ENCODE measurements around the gene FRS2. TPM values are rescaled to one million over a fixed set of nuclear protein-coding genes. Genes with fewer than 3 reads are reported as not detected.

FRS2 gene
- total and polyA plus RNA-seq, 9 of the 15 experiments (the other 6 are each of a cell fraction or from before 2014, with no cell fraction given): 1.0 to 9.1 (median 6.0) TPM

DNA sequence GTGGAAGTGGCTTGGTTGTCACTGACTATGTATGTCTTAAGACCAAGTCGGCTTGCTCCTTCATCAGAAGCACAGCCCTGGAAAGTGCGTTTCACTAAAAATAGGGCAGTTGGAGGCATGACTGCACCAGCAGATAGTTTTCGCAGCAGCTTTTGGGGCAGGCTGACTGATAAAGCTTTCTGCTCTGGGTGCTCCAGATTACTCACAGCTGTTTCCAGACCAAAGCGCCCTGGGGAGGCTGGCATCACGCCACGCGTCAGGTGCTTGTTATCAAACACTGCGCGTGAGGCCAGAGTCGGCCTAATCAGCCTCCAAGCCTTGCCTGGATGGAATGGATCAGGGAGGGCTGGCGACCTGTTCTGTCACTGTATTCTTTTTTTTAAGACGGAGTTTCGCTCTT is 153.8 kb downstream of the FRS2 start (continued):
- TF ChIP-seq FOXA1 (IDR thresholded peaks at IDR 0.05; ENCODE audit: borderline replicate concordance) (no peak), ELK3 (CRISPR knock-in tag; IDR thresholded peaks at IDR 0.05) (no peak), KLF10 (CRISPR knock-in tag; IDR thresholded peaks at IDR 0.05) (no peak), JUN (IDR thresholded peaks at IDR 0.05; ENCODE audit: borderline replicate concordance, low read depth, low read length) (no peak; the same call in 1 of the 2 replicates), JUN (CRISPR knock-in tag; IDR thresholded peaks at IDR 0.05; ENCODE audit: borderline replicate concordance) (no peak), ZBTB7A (IDR thresholded peaks at IDR 0.05; ENCODE audit: borderline replicate concordance, control insufficient read depth, low read depth, low read length) (no peak), MIER1 (IDR thresholded peaks at IDR 0.05; ENCODE audit: low read depth) (peak; percentile 68; the same call in 1 of the 2 replicates), GATAD2A (IDR thresholded peaks at IDR 0.05) (peak; percentile 77), FOSL1 (tag; conservative IDR thresholded peaks at IDR 0.05) (peak; percentile 86), CTCF (IDR thresholded peaks at IDR 0.05 in 2 of 3, conservative IDR thresholded peaks at IDR 0.05 in 1 of 3; ENCODE audit: insufficient read depth in 2 of 3, low read depth in 1 of 3, low read length in 3 of 3) (no peak), NR0B1 (IDR thresholded peaks at IDR 0.05; ENCODE audit: partially characterized antibody) (no peak), U2AF1 (optimal IDR thresholded peaks at IDR 0.05; ENCODE audit: low read depth, low read length) (no peak), NFE2 (IDR thresholded peaks at IDR 0.05; ENCODE audit: low read depth) (peak; percentile 69), FOXJ3 (CRISPR knock-in tag; IDR thresholded peaks at IDR 0.05) (no peak), NELFE (IDR thresholded peaks at IDR 0.05; ENCODE audit: insufficient read depth, insufficient read length) (no peak), EP400 (IDR thresholded peaks at IDR 0.05) (peak; percentile 66), CREB3 (tag; conservative IDR thresholded peaks at IDR 0.05; ENCODE audit: low read depth) (peak; percentile 93), MYNN (IDR thresholded peaks at IDR 0.05) (peak; percentile 92), MYNN (CRISPR knock-in tag; IDR thresholded peaks at IDR 0.05) (no peak), POLR2A (conservative IDR thresholded peaks at IDR 0.05) (no peak), ZNF57 (CRISPR knock-in tag; IDR thresholded peaks at IDR 0.05) (no peak)
- TF ChIP-seq, protein P1, sequence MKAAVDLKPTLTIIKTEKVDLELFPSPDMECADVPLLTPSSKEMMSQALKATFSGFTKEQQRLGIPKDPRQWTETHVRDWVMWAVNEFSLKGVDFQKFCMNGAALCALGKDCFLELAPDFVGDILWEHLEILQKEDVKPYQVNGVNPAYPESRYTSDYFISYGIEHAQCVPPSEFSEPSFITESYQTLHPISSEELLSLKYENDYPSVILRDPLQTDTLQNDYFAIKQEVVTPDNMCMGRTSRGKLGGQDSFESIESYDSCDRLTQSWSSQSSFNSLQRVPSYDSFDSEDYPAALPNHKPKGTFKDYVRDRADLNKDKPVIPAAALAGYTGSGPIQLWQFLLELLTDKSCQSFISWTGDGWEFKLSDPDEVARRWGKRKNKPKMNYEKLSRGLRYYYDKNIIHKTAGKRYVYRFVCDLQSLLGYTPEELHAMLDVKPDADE (conservative IDR thresholded peaks at IDR 0.05; ENCODE audit: control insufficient read depth, low read depth, low read length): peak; percentile 96
- TF ChIP-seq, protein P2, sequence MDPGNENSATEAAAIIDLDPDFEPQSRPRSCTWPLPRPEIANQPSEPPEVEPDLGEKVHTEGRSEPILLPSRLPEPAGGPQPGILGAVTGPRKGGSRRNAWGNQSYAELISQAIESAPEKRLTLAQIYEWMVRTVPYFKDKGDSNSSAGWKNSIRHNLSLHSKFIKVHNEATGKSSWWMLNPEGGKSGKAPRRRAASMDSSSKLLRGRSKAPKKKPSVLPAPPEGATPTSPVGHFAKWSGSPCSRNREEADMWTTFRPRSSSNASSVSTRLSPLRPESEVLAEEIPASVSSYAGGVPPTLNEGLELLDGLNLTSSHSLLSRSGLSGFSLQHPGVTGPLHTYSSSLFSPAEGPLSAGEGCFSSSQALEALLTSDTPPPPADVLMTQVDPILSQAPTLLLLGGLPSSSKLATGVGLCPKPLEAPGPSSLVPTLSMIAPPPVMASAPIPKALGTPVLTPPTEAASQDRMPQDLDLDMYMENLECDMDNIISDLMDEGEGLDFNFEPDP (CRISPR knock-in tag; IDR thresholded peaks at IDR 0.05): 0 out of 2 replicates have a peak, but pooled peaks have one; percentile 55

All from K562 (cell line).